Breast epithelium (tissue), 3 donors: ENCODE data around the gene APOL3.

Experiments
- POLR2A ChIP-seq: fragments of 450-650 bp; IDR thresholded peaks from one replicate; pipeline ENCODE4 v1.6.1; 2016; ENCODE audit warnings: antibody characterized with exemption, mild to moderate bottlenecking, moderate library complexity
- TF ChIP-seq, protein P1 (sequence below), 3 donors: fragments of 450-650 bp; IDR thresholded peaks; one replicate each; pipeline ENCODE4 v1.5.1; 2016 to 2017; ENCODE audit warnings: antibody characterized with exemption in 3 of 3, mild to moderate bottlenecking in 3 of 3, moderate library complexity in 3 of 3

- TF ChIP-seq POLR2A, result no peak
- TF ChIP-seq, protein P1, sequence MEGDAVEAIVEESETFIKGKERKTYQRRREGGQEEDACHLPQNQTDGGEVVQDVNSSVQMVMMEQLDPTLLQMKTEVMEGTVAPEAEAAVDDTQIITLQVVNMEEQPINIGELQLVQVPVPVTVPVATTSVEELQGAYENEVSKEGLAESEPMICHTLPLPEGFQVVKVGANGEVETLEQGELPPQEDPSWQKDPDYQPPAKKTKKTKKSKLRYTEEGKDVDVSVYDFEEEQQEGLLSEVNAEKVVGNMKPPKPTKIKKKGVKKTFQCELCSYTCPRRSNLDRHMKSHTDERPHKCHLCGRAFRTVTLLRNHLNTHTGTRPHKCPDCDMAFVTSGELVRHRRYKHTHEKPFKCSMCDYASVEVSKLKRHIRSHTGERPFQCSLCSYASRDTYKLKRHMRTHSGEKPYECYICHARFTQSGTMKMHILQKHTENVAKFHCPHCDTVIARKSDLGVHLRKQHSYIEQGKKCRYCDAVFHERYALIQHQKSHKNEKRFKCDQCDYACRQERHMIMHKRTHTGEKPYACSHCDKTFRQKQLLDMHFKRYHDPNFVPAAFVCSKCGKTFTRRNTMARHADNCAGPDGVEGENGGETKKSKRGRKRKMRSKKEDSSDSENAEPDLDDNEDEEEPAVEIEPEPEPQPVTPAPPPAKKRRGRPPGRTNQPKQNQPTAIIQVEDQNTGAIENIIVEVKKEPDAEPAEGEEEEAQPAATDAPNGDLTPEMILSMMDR (IDR thresholded peaks at IDR 0.05), result no peak
Observed at GRCh38 chr22:36104988-36105387, 55.6 kb downstream of the APOL3 start.
